Activated CD8-positive, alpha-beta memory T cell treated with anti-CD3 and anti-CD28 coated beads, Interleukin-2, amount 50 U/mL, for 24 hours (primary cell): ENCODE data around the gene CPD.
"Not testable (repeated sequence)": the region's sequence is repeated elsewhere in the genome, so short reads cannot be mapped to it uniquely, and the experiment has no call there.

Source experiments
- DNase-seq: peaks from one replicate; pipeline ENCODE4 v3.0.0-alpha.2; 2020; ENCODE audit errors: extremely low read depth

The CPD gene

DNA sequence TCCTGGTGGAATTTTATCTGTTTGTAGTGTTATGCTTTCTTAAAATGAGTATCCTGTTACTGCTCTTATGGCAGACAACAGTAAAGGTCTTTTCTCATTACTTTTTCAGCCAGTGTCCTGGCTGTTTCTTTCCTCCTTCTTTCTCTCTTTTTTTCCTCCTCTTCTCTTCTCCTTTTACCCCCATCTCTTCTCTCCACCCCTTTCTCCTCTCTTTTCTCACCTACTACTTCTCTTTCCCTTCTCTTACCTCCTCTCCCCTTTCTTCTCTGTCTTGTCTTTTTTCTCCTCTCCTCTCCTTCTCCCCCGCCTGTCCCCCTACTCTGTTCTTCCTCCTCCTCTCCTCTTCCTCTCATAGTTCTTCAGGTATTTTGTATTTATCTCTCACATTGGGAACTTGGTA, 48.9 kb downstream of the CPD start:
- no peak for DNase-seq

DNA sequence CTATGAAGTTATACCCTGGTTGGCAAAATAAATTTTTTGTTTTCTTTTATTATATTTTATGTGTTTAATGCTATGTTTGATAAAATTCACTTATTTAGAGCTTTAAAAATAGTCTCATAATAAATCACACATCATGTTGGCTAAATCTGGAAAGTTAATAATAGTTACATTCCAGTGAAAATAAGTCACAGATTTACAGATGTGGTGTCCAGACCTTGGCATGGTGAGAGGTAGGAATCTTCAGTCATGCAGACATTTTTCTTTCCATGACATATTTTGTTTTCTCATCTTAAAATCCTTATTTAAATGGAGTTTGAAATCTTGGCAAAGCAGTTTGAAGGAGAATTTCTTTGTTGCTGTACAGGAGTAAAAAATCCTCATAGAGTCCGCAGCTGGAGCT, 50.4 kb downstream of the CPD start:
- no peak for DNase-seq

DNA sequence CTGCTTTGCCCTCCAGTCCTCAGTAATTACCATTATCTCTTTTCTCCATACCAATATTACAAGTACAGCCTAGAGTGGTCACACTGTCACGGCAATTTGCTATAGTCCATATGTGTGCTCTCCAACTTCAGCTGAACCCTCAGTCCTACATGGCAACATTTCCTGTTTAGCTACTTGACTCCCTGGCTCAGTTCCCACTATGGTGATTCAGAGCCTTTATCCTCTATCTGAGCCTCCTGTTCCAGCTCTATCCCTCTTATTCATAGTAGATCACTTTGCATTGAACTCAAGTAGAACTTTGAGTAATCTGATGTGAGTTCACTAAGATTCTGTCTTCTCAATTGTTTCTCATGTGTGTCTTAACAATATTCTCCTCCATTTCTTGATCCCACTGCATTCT, 54.8 kb downstream of the CPD start:
- DNase-seq, result no peak

DNA sequence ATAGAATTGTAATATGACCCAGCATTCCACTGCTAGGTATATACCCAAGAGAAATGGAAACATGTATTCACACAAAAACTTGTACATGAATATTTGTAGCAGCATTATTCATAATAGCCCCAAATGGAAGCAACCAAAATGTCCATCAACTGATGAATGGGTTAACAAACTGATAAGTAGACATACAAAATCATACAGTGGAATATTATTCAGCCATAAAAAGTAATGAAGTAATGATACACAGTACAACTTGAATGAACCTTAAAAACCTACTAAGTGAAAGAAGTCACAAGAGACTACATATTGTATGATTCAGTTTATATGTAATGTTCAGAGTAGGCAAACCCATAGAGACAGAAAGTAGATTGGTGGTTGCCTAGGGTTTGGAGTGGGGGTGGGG, 58.0 kb downstream of the CPD start:
- DNase-seq, result no peak

DNA sequence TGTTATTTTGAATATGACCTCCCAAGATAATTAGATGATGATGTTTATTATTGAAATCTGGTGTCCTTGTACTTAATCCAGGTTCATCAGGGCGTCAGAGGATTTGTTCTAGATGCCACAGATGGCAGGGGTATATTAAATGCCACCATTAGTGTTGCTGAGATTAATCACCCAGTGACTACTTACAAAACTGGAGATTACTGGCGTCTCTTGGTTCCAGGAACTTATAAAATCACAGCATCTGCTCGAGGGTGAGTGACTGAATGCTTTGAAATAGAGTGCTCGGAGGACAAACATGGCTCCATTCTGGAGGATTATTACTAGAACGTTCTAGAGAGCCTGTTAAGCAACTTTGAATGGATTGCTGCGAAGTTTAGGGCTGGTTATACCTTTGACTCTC, 65.0 kb downstream of the CPD start:
- no peak for DNase-seq

DNA sequence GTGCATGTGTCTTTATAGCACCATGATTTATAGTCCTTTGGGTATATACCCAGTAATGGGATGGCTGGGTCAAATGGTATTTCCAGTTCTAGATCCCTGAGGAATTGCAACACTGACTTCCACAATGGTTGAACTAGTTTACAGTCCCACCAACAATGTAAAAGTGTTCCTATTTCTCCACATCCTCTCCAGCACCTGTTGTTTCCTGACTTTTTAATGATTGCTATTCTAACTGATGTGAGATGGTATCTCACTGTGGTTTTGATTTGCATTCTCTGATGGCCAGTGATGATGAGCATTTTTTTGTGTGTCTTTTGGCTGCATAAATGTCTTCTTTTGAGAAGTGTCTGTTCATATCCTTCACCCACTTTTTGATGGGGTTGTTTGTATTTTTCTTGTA, 67.9 kb downstream of the CPD start:
- DNase-seq, result not testable (repeated sequence)

DNA sequence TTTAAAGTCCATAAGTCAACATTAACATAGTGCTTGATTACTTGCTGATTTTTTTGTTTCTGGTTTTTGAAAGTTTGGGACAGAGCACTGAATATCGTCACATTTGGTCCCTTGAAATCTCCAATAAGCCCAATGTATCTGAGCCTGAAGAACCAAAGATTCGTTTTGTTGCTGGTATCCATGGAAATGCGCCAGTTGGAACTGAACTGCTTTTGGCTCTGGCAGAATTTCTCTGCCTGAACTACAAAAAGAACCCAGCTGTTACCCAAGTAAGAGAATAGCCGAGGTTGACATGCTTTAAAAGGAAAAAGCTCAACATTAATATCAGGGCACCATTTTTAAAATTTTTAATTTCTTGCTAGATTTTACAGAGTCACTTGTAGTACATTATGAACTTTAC, 70.8 kb downstream of the CPD start:
- no peak for DNase-seq

DNA sequence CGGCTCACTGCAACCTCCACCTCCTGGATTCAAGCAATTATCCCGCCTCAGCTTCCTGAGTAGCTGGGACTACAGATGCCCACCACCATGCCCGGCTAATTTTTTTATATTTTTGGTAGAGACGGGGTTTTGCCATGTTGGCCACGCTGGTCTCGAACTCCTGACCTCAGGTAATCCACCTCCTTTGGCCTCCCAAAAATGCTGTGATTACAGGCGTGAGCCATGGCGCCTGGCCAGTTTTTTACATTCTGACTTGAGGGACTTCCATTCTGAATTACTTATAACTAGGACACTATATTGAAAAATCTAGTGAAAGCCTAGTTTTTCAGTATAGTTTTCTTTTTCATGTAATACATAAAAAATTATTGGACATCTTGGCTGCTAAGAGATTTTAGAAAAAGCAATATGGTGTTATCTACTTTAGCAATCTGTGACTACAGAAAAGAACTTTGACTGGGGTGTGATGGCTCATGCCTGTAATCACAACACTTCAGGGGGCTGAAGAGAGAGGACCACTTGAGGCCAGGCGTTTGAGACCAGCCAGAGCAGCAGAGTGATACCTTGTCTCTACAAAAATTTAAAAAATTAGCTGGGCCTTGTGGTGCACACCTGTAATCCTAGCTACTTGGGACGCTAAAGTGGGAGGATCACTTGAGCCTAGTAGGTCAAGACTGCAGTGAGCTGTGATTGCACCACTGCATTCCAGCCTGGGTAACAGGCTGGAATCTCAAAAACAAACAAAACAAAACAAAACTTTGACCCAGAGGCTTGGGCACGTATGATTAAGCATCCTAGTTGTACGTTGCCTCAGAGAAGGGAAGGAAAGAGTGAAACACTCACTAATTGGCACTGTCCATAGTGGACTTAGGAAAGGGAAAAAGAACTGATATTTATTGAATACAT, 71.6 kb downstream of the CPD start:
- no peak for DNase-seq

DNA sequence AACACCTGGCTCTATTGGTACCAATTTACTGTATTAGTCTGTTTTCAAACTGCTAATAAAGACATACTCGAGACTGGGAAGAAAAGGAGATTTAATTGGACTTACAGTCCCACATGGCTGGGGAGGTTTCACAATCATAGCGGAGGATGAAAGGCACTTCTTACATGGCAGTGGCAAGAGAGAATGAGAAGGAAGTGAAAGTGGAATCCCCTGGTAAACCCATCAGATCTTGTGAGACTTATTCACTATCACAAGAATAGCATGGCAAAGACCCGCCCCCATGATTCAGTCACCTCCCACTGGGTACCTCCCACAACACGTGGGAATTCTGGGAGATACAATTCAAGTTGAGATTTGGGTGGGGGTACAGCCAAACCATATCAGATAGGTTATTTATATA, 75.9 kb downstream of the CPD start:
- DNase-seq, result no peak

DNA sequence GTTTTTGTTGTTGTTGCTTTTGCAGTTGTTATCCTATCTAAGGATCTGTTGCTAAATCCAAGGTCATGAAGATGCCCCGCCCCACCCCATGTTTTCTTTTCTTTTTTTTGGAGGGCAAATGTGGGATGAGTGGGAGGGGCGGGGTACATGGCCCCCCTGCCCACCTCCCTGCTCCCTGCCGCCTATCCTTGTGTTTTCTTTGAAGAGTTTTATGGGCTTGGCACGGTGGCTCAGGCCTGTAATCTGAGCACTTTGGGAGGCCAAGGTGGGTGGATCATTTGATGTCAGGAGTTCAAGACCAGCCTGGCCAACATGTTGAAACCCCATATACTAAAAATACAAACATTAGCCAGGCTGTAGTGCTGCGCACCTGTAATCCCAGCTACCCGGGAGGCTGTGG, 79.6 kb downstream of the CPD start:
- no peak for DNase-seq

DNA sequence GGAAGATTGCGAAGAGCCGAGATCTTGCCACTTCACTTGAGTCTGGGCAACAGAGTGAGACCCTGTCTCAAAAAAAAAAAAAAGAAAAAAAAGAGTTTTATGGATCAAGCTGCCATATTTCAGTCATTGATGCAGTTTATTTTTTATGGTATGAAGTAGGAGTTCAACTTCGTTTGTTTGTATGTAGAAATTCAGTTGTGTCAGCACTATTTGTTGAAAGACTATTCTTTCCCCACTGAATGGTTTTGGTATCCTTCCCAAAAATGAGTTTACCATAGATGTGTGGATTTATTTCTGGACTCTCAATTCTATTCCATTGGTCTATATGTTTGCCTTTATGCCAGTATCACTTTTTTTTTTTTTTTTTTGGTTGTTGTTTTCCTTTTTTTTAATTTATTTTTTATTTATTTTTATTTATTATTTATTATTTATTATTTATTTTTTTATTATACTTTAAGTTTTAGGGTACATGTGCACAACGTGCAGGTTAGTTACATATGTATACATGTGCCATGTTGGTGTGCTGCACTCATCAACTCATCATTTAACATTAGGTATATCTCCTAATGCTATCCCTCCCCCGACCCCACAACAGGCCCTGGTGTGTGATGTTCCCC, 80.2 kb downstream of the CPD start:
- DNase-seq, result not testable (repeated sequence)

DNA sequence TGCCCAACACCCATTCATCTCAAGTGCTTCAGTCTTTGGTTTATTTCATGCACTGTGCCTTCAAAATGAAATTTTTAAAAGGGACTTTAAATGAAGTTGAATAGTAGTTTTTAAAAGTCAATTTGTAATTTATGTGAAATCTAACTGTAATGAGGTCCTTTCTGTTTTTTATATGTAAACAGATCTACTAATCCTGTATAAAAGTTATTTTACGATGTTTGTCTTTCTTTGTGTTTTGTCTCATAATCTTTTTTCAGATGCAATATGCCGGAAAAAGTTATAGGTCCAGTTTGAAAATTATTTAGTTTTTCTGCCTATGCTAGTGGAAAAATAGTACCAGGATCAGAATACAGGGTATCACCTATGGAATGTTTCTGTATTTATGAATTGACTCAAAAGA, 89.7 kb downstream of the CPD start:
- DNase-seq, result no peak

DNA sequence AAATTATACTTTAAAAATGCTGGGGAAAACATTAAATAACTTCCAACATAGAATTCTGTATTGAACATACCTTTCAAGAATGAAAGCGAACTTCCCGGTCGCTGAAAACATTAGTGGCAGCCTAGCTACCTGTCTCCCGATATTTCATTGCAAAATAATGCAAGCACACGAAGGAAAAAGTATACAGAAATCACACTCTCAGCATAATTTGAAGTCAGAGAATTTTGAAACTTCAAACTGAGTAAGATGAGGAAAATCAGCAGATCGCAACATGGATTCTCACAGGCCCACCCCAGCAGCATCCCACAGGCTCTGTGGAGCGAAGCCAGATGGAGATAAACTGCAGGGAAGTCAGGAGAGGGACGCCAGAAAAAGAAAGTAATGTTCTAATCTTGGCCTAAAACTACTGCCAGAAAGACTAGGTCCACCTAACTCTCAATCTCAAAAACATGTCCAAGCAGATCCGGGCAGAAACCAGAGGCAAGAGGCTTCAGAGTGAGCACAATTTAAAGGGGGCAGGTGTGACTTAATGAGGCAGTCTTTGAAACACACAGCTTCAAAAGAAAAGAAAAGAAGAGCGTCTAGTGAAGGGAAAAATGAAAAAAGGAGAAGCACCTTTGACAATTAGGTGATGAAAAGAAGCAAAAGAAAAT, 93.6 kb downstream of the CPD start:
- no peak for DNase-seq

DNA sequence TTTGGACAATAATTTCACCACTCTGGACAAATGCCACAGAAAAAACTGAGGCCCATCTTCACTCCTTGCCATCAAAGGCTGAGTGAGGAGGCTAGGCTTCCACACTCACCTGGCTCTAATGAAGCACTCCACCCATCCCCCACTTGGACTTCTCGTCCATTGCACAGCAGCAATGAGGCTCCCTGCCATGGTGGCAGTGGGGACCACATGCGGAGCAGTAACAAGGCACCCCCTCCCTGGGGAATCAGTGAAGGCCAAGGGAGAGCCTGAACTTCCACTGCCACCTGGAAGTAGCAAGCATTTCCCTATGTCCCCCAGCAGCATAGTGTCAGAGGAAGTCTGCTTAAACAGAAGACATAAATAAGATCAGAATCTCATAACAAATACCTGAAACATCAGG, 96.5 kb downstream of the CPD start:
- no peak for DNase-seq

DNA sequence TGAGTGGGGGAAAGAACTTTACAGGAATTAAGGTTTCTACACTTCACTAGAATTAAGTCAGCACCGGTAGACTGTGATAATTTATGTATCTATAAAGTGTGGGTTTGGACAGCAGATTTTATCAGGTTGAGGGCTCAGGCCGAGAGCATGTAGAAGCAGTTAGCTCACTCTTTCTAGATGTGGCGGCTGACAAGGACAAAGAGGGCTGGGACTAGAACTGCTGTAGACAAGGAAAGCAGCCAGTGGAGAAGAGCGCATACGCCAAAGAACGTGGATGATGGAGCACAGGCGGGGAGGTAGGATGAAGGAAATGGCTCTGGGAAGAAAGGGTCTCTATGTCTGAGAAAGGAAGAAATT, 98.0 kb downstream of the CPD start:
- DNase-seq, result no peak

DNA sequence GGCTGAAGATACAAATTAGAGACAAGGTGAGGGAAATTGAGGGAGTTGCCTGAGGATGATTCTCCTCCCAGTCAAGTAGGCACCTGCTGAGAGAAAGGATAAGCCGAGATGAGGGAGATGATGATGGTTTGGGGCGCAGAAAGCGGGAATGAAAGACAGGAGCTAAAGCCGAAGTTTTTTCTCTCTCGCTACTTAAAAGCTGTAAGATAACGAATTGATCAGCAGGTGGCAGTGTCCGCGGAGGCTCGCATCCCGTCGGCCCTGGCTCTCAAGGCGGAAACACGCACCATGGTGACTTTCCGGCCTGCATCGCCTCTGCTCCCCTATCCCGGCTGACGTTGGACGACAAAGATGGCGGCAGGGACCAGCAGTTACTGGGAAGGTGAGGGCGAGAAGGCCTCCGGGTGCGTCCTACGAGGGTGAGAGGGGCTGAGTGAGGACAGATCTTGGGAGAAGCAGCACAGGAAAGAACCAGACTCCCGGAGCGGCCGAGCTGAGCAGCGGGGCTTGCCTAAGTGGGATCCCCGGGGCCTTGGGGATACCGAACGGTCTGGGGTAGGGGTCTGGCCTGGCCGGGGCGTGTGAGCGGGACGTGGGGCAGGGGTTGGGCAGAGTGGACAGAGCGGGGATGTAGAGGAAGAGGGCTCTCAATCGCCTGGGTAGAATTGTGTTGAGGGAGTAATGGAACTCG, 98.5 kb downstream of the CPD start, which contains the start of gene GOSR1:
GOSR1 (plus strand) TSS at position 326 of the 691 bp plus-strand sequence; CDS start at position 352, 26 bp downstream.
- peak; percentile 83 for DNase-seq

DNA sequence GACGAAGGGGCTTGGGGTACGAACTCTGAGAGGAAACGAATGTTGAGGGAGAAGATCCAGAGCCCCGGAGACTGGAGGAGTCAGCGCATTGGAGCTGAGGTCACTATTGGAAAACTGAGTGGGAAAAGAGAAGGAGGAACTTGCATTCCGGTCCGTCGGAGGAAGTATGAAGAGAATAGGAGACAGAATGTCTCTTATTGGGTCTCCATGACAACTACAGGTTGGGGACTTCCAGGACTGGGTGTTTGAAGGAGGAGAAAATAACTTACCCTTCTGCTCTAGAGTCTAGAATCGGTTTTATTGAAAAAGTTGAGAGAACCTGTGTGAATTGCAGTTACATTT, 99.0 kb downstream of the CPD start:
- DNase-seq, result no peak

DNA sequence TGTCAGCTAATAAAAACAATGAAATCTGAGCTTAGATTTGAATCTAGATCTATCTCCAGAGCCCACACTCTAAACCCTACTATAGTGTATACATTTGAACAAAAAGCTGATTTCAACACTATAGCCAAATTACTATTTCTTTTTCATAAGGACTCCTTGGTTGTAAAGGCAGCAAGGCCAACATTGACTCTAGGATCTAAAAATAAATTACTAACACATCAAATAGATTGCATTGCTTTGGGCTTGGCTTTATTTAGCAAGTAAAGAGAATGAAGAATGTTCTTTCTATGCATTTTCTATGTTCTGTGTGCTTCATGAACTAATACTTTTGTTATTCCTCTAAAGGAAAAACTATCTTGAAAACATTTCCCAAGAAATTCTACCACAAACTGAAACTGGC, 103.8 kb downstream of the CPD start:
- no peak for DNase-seq

DNA sequence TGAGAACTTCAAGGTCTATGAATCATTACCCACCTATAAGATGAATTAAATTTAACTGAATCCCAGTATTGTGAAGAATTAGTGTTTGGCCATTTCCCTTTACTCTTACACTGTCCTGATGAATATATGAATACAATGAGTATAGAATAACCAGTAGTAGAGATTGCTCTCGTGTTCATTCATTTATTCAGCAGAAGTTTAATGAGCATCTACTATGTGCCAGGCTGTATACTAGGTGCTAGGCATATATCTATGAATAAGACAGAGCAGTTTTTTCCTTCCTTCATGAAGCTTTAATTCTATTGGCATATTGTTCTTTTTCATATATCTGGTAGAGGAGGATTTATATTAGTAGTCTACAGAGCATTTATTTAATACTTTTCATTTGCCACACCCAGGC, 104.4 kb downstream of the CPD start:
- DNase-seq, result no peak

DNA sequence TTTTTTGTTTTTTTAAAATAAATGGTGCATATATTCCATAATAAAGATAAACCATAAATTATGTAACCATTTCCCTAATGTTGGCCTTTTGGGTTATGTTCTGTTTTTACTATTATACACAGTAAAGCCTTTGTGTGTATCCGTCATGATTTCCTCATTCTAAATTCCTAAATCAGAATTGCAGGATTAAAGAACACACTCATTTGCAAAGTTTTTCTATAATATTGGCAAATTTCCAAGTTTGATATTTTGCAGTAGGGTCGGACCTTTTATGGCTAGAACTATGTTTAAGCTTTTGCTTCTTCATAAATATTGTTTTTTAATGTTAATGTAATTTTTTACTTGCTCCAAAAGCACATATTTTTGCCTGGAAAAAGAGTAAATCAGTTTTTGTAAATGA, 115.1 kb downstream of the CPD start:
- no peak for DNase-seq

DNA sequence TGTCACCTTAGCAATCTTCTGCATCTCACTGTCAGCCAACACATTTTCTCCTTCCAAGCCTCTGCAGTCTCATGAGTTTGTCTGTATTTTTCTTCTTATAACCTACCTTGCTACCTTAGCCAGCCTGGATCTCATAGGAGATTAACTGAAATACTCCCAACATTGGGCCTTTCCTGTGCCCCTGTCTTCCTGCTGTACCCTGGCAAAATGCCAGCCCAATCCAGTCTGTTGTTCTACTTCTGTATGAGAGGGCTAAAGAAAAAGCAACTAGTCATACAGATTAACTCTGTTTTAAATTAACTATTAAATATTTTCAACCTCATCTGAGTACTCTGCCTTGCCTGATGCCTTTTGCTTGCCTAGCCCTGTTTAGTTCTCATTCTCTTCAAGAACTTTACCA, 116.9 kb downstream of the CPD start:
- DNase-seq, result no peak

DNA sequence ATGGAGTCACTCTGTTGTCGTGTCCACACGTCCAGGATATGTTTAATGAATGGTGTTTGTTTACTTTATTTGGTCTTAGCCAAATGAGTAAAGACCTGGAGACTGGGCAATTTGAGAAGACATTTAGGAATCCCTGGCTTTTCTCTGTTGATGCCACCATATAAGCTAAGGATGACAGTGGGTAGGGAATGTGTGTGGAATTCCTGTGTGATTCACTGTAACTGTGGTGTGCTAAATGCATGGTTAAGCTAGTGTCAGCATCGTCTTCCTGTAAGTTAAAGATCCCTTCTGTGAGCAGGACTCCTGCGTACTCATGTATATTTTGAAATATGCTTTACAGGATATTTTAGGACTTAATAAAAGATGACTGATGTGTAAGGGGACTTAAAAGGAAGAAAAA, 124.8 kb downstream of the CPD start:
- DNase-seq, result no peak
